SK-N-MC (cell line): ENCODE data around the gene SUSD2.

ENCODE experiments used
- EZH2 ChIP-seq: fragments of 200-600 bp; sonication (generic); IDR thresholded peaks from one replicate; pipeline ENCODE4 v1.6.1; 2017; ENCODE audit warnings: antibody characterized with exemption
- FOXP2 ChIP-seq: optimal IDR thresholded peaks from 2 replicates; pipeline ENCODE3; 2011; ENCODE audit warnings: mild to moderate bottlenecking, moderate library complexity; ENCODE audit not compliant: insufficient read depth; ENCODE audit errors: extremely low read length, control extremely low read depth
- POLR2AphosphoS5 ChIP-seq: IDR thresholded peaks from 2 replicates; pipeline ENCODE4 v1.6.1; 2012; ENCODE audit warnings: mild to moderate bottlenecking, low read depth, low read length, borderline replicate concordance

DNA sequence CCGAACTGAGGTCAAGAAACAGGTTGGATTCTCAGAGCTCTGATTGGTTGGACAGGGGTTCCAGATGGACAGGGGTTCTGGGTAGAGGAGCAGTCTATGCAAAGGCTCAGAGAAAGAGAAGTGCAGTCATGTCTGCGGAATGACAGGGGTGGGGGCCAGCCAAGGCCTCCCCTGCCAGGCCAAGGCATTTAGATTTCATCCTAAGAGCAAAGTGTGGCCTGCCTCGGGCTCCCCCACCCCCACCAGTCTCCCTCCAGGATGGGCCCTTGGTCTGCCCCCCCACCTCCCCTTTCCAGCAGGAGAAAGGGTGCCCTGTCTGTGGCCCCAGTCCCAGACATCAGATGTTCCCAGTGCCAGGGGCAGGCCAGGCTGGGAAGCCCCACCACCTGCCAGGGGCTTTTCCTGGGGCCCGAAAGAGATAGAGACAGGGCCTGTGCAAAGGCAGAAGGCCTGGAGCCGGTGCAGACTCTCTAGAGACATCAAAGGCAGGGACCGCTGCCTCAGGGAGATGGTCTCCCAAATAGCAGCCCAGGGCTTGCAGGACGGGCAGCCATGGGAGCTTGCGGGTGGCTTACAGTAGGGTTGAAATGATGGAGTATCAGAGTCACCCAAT, 9.4 kb downstream of the SUSD2 start:
- TF ChIP-seq POLR2AphosphoS5, result no peak
- no peak for TF ChIP-seq EZH2
- no peak for TF ChIP-seq FOXP2
